GM18867 (cell line): ENCODE results near the gene ZCCHC4.
A peak's percentile ranks its signal among the peaks of the same experiment; 100 is the strongest.

Experiments
- ATAC-seq: cut with Tn5 transposase; IDR thresholded peaks from one replicate; pipeline ENCODE4 v1.9.1; 2021; ENCODE audit warnings: mild to moderate bottlenecking, moderate library complexity; ENCODE audit not compliant: unreplicated experiment

Gene ZCCHC4

DNA sequence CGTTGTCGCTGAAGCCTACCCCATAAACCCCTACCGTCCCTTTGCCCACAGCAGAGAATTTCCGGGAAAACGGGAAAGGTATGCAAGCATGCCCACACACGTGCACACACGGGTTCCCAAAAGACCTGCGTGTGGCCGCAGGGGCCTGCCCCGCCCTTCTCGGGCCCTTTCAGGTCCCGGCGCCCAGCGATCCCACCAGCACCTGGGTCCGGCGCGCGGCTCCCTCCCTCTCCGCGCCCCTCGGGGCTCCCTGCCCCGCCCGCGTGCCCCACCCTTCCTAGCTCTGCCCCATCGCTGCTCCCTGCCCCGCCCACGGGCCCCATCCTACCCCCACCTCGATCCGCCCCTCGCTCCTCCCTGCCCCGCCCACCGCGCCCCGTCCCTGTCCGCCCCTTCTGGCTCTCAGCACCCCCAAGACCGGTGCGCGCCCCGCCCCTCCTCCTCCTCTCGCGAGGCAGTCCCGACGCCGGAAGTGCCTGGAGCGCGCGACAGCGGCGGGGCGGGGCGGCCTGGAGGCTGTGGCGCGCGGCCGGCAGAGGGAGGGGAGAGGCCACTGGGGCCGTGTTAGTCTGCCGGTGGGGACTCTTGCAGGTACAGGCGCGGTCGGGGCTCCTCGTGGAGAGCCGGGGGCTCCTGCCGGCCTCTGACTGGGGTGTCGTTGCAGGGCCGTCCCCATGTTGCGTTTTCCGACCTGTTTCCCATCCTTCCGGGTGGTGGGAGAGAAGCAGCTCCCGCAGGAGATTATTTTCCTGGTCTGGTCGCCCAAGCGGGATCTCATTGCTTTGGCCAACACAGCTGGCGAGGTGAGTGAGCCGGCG, 64.4 kb downstream of the ZCCHC4 start, which contains the start of gene ANAPC4:
Gene ANAPC4 (plus strand): TSS at position 510 of the 818 bp plus-strand sequence. CDS start 165 bp downstream, at position 675.
- peak; percentile 97 for ATAC-seq

DNA sequence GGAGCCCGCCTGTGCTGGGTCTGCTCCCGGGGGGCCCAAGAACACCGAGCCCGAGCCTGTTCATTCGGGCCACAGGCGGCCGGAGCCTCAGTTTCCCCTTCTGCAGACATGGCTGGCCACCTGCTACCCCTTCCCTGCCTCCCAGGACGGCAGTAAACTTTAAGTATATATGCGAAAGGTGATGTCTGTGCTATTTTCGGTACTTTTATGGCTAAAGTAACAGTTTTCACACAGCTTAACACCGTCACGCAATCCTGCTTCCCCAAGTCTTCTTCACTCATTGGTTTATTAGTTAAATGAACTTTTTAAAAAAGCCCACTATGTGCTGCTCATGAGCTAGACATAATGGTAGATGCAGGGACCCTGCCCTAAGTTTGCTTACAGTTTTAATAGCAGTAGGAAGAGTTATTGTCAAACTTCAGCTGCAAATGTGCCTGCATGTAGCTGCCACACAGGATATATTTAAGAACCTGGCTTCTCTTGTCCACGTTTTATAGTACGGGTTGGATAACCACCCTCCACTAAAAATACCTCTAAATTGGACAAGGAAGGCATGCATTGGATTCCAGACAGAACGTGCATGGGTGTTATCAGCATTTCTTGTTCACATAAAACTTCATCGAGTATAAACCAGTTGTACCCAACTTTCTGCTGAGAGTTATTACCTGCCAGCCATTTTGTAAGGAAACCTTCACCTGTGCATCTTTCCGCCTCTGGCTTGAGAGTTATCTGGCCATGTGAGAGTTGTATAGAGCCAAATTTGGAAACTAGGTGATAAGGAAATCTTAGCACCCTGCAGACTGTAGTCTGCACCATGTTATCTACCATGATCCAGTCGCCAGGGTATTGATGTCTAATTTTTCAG, 65.2 kb downstream of the ZCCHC4 start:
- ATAC-seq: no peak

DNA sequence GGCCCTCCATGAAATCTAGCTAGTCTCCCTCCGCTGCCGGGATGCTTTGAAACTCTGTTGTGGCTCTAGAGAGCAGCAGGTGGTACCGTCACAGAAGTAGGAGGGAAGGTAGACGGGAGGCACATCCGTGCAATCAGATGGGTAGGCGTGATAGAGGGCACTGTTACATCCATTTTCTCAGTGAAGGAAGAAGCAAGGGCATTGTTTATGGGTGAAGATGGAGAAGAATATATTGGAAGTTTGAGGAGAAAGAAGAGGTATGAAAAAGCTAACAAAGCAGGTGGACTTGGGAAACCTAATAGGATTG, 65.8 kb downstream of the ZCCHC4 start:
- ATAC-seq: no peak

DNA sequence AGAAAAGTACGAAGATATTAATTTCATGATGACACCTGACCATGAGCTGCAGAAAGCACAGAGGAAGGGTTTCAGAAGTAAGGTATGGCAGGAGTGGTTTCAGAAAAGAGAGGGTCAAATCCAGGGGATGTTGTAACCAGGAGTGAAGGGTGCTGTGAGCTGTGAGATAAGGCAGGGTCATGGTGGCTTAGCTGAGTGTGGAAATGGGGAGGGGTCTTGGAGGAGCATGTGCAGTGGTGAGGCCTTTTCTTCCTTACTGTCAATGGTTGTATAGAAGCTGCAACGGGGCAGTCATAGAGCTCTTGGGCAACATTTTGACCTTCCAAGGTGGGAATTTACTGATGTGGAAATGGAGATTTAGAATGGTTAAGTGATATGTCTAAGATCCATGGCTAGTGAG, 67.0 kb downstream of the ZCCHC4 start:
- no peak for ATAC-seq

DNA sequence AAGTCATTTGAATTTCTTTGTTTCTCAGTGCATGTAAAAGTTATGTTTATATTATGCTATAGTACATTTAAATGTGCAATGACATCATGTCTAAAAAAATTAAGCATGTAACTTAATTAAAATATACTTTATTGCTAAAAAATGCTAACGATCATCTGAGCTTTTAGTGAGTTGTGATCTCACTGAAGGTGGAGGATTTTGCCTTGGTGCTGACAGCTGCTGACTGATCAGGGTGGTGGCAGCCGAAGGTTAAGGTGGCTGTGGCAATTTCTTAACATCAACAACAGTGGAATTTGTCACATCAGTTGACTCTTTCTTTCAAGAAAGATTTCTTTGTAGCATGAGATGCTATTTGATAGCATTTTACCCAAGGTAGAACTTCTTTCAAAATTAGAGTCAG, 71.1 kb downstream of the ZCCHC4 start:
- no peak for ATAC-seq

DNA sequence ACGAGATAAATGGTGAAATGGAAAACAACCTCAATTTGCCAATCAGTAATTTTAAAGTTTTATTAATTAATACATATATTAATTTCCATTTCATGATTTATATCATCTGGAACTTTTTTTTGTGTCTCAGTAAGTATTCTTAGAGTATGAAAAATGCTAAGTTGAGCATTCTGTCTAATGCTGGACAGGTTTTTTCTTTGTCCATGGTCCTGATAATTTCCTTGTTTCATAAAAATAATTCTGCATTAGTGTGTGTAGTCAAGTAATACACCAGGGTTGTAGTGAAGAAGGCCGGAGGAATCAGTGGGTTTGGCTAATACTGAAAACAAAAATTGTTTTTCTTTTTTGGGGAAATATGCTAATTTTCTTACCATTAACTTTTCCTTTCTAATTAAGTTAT, 74.4 kb downstream of the ZCCHC4 start:
- no peak for ATAC-seq

DNA sequence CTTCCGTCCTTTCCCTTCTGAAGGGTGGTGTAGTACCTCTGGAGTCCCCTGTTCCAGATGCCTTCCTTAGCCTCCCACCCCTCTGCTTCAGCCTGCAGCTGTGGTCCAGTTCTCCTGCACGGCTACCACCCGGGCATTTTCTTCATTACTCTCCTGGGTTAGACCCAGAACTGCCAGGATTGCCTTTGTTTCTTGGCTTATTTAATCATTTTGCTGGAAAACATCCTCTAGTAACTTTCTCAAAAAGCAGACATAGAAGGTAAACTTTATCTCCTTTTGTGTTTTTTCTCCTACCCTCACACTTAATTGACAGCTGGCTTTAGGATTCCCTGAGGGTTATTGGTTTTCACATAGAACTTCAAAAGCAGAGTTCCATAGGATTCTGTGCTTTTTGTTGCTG, 84.7 kb downstream of the ZCCHC4 start:
- no peak for ATAC-seq

DNA sequence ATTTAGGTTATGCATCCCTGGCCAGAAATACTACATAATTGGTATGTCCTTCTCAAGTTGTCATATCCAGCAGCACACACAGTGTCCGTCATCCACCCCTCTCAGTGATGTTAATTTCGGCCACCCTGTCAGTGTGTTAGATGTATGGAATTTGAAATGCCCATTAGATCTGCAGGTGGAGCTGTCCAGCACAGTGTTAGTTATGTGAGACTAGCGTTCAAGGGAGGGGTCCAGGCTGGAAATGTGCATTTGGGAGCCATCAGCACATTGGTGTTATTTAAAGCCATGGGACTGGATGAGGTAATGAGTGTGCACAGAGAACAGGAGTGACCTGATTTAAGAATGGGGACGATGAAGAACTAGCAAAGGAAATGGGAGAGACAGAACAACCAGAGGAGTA, 86.9 kb downstream of the ZCCHC4 start:
- ATAC-seq: no peak

DNA sequence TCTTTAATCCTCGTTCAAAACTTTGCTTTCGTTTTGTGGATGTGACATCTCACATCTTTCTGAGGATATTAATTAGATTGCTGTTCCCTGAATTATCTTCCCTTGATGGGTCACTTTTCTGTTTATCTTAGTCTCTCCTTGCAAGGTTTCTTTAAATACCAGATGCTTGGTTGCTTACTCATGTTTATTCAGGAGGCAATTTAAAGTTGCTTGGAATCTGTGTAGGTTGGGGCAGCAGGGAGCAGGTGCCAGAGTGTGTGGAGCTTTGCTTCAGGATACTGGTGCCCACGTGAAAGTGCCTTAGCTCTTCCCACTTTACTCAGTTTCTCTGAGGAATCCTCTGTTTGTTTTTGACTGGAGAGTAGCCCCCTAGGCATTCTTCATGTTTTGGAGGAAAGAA, 88.5 kb downstream of the ZCCHC4 start:
- no peak for ATAC-seq

DNA sequence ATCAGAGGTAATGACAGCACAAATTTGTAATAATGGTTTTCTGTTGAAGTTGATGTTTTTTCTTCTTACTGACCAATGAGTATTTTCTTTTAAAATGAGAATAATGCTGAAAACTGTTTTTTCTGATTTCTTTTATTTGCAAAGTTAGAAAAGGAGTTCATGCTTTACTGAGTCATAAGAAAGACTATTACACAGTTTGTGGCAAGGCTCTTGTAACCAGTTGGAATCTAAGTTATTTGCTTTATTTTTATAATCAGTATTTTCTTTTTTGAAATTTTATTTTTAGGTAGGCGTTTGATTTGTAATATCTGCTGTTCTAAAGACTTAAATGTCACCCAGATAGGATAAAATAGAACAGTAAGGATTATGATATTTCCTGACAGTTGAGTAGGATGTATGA, 89.9 kb downstream of the ZCCHC4 start:
- ATAC-seq: no peak

DNA sequence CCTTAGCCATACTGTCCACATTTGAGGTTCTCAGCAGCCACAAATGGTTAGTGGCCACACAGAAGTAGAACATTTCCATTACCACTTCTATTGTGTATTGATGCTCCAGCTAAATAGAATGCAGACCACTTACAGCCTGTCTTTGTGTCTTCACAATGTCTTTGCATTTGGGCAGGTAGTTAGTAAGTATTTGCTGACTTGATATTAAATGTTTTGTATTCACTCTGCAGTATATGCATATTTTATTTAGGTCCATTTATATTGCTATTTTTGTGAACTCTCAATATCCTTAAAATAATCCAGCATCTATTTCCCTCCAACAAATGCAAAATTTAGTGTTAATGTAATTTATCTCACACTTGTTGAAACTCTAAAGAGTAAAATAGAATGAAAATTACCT, 91.1 kb downstream of the ZCCHC4 start:
- no peak for ATAC-seq

DNA sequence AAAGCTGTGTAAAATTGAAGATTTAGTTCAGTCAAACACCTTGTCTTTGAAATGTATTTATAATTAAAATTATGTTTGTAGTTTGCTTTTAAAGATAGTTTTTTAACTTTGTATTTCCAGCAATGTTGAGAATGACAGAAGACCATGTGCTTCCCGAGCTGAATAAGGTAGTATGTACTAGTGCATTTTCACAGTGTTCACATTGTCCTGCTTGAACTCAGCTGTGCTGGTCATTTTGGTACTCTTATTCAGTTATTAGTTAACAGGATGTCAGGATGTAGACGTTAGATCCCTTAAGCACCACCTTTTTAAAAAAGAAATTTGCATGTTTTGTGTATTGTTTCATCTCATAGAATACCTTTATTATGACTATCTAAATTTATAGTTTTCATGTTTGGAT, 92.9 kb downstream of the ZCCHC4 start:
- ATAC-seq: no peak

DNA sequence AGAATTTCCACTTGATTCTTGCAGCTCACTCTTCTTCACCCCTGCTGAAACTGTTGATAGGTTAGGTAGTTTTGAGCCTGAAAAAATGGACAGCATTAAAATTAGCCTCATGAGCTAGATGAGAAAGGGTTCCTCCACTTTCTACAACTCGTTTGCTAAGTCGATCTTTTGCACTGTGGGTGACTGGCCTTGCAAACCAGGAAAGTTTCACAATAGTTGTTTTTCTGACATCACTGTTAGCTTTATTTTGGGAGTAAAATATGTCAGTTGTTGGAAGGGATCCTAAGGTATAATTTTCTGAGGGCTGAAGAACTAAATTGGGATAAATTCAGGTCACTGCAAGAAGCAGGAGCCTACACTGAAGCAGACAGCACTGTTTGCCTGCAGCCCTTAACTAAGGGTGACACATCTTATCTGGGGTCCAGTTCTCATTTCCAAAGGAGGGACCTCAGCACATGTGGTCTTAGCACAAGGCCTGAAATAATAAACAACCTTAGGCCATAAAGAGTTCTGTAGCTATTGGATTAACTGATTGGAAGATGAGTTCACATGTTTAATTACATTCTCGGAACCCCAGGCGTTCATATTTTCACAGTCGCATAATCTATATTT, 93.6 kb downstream of the ZCCHC4 start:
- ATAC-seq: no peak

DNA sequence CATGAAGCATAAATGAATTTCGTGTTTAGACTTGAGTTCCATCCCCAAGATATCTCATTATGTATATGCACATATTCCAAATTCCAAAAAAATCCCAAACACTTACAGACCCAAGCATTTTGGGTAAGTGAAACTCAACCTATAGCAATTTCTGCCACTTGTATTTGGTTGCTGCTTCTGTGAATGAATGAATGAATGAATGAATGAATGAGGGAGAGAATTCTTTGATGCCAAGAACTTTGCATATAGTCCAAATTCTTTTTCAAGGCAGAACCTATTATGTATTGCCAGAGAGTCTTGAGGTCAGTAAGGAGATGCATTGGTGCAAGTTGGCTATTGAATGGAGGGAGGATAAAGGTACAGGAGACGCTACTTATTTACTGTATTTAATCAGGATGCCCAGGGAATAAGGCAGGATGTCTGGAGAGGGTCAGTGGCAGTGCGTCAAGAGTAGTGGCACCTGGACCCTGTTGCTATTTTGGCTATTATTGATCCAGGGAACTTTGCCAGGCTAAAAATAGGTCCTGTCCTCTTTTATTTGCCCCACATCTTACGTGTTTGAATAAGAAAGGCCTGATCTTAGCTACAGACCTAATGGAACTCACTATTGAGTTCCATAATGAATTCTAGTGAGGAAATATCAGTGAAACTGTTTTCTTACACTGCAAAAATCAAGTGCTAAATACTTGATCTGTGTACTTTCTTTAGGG, 98.4 kb downstream of the ZCCHC4 start:
- no peak for ATAC-seq

DNA sequence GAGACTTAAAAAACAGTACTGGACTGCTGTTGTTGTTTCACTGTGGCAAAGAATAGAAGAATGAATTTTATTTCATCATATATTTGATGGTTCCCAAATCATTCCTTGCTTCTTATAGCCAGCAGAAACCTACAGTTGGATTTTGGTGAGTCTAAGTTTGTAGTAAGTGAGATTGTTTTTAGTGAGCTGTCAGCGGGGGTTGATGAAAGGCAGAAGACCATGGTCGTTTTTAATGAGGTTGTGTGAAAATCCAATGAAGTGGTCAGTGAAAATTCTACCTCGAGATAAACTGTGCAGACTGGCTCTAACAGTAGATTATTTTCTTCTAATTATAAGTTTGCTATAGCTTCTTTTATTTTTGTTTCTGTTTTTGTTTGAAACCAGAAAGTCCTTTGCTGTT, 100.7 kb downstream of the ZCCHC4 start:
- ATAC-seq: no peak

DNA sequence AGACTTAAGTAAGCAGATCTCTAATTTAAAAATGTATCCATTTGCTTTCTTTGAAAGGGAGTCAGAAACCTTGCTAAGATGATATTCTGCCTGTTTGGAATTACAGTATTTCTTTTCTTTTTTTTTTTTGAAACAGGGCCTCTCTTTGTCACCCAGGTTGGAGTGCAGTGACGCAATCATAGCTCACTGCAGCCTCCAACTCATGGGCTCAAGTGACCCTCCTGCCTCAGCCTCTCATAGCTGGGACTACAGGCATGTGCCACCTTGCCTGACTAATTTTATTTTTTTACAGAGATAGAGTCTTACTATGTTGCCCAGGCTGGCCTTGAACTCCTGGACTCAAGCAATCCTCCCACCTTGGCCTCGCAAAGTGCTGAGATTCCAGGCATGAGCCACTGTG, 104.4 kb downstream of the ZCCHC4 start:
- ATAC-seq: no peak
